PC-3 (cell line): ENCODE data around the gene ACTL7B. TPM values are rescaled to one million over a fixed set of nuclear protein-coding genes. Genes with fewer than 3 reads are reported as not detected.

ENCODE experiments used
- ATAC-seq: fragments of 200-7000 bp; cut with Tn5 transposase; 2 replicates; pipeline ENCODE4 v1.9.1; 2020; ENCODE audit warnings: mild to moderate bottlenecking, moderate library complexity
- BruUV-seq: library from RNA; stranded (reverse); fragments of 400-500 nt; replicated peaks from 2 replicates; lab custom pipeline; 2021; lab: Mats Ljungman, UMichigan
- CTCF ChIA-PET: fragments of 300-600 bp; sonication (Branson Sonifier 250); formaldehyde crosslinking; loops from one replicate; lab custom pipeline; 2022; ENCODE audit warnings: antibody characterized with exemption; lab: Charles Lee
- POLR2A ChIA-PET: fragments of 300-600 bp; sonication (Branson Sonifier 250); formaldehyde crosslinking; loops from one replicate; lab custom pipeline; 2022; ENCODE audit warnings: antibody characterized with exemption; ENCODE audit not compliant: unreplicated experiment; lab: Charles Lee
- DNase-seq: peaks from one replicate; pipeline ENCODE4 v3.0.0-alpha.2; 2015
- H2AFZ ChIP-seq: fragments of 300-600 bp; sonication (generic); 2 replicates; pipeline ENCODE4 v1.6.0; 2016; ENCODE audit warnings: antibody characterized with exemption, low read length
- H3F3A ChIP-seq: fragments of 300-600 bp; sonication (generic); one replicate; pipeline ENCODE4 v1.6.0; 2017; ENCODE audit warnings: antibody characterized with exemption, low read length, control low read depth, mild to moderate bottlenecking; ENCODE audit not compliant: unreplicated experiment
- H3K27ac ChIP-seq: fragments of 300-600 bp; sonication (generic); 2 replicates; pipeline ENCODE4 v1.5.1; 2016; ENCODE audit warnings: mild to moderate bottlenecking, low read length
- H3K27me3 ChIP-seq: fragments of 300-600 bp; sonication (generic); 2 replicates; pipeline ENCODE4 v1.6.1; 2016; ENCODE audit warnings: low read length, mixed read lengths
- H3K36me3 ChIP-seq: fragments of 300-600 bp; sonication (generic); 2 replicates; pipeline ENCODE4 v1.6.1; 2016; ENCODE audit warnings: low read depth, mixed run types, low read length, mixed read lengths
- H3K4me1 ChIP-seq: fragments of 300-600 bp; sonication (generic); 2 replicates; pipeline ENCODE4 v1.5.1; 2016; ENCODE audit warnings: low read length; ENCODE audit not compliant: insufficient read depth
- H3K4me2 ChIP-seq: fragments of 300-600 bp; sonication (generic); 2 replicates; pipeline ENCODE4 v1.6.0; 2016; ENCODE audit warnings: low read length
- H3K4me3 ChIP-seq: fragments of 300-600 bp; sonication (generic); 2 replicates; pipeline ENCODE4 v1.5.1; 2016; ENCODE audit warnings: mild to moderate bottlenecking, low read length, mixed read lengths
- H3K79me2 ChIP-seq: fragments of 300-600 bp; sonication (generic); 2 replicates; pipeline ENCODE4 v1.6.1; 2017; ENCODE audit warnings: low read length, mixed read lengths
- H3K9ac ChIP-seq: fragments of 300-600 bp; sonication (generic); 2 replicates; pipeline ENCODE4 v1.6.0; 2016; ENCODE audit warnings: mild to moderate bottlenecking, low read length
- H3K9me2 ChIP-seq: fragments of 300-600 bp; sonication (generic); replicated peaks from 2 replicates; pipeline ENCODE4 v1.6.1; 2016; ENCODE audit warnings: mixed run types, low read length, mixed read lengths
- H3K9me3 ChIP-seq: fragments of 300-600 bp; sonication (generic); 2 replicates; pipeline ENCODE4 v1.6.1; 2016; ENCODE audit warnings: low read length, mixed read lengths
- H4K20me1 ChIP-seq: fragments of 300-600 bp; sonication (generic); 2 replicates; pipeline ENCODE4 v1.6.1; 2016; ENCODE audit warnings: low read length, mixed read lengths
- EZH2 ChIP-seq: fragments of 300-600 bp; sonication (generic); IDR thresholded peaks from one replicate; pipeline ENCODE4 v1.6.1; 2017; ENCODE audit warnings: antibody characterized with exemption, mild to moderate bottlenecking, low read length; ENCODE audit not compliant: unreplicated experiment
- EZH2phosphoT487 ChIP-seq: fragments of 300-600 bp; sonication (generic); IDR thresholded peaks from 2 replicates; pipeline ENCODE4 v1.6.1; 2018; ENCODE audit warnings: mild to moderate bottlenecking, antibody characterized with exemption, low read length, borderline replicate concordance
- intact Hi-C: fragments of 100-400 bp; cut with micrococcal nuclease; formaldehyde crosslinking; loops from 2 replicates; pipeline ENCODE4 v1.9.0; 2023
- total RNA-seq: library from RNA; depleted of rRNA; stranded (reverse); fragments of >200 nt; gene quantifications from 2 replicates; pipeline ENCODE4 v1.2.3, GENCODE V29; 2014
- TF ChIP-seq, protein P1 (sequence below): fragments of 300-600 bp; sonication (generic); conservative IDR thresholded peaks from 2 replicates; pipeline ENCODE4 v1.5.1; 2017; ENCODE audit warnings: antibody characterized with exemption, low read depth, mild to moderate bottlenecking, low read length

Gene ACTL7B
- total RNA-seq, 1 experiment from 2014 or later, result not detected

GRCh38 chr9:108813951-108814601, 41.7 kb downstream of the ACTL7B start:
- H2AFZ ChIP-seq, result no peak overlapping the region
- peak; percentile 91 for ATAC-seq
- no peaks in the 10 kb centered on the region for H3K9me3 ChIP-seq
- H3K79me2 ChIP-seq, result no peaks in the 10 kb centered on the region
- no peaks in the 10 kb centered on the region for H4K20me1 ChIP-seq
- ChIA-PET POLR2A (interaction anchor here (0.6 kb wide), 1 partner anchor 427 kb away, joined by 3 read pairs; no protein-coding TSS in a partner anchor), CTCF (interaction anchor here (1.3 to 1.5 kb wide), 2 partner anchors 37 to 397 kb away, joined by 3 to 7 read pairs; no protein-coding TSS in a partner anchor)
- BruUV-seq, result no TSS peak
- H3K4me1 ChIP-seq, result peaks cover 20% of the 10 kb centered on the region
- intact Hi-C loops, result loop anchor here (1.0 to 5.0 kb wide), 4 partner anchors 37 to 1392 kb away; no protein-coding TSS in a partner anchor
- H3K27me3 ChIP-seq, result no peaks in the 10 kb centered on the region
- H3K9ac ChIP-seq, result no peak overlapping the region
- no peaks in the 10 kb centered on the region for H3K9me2 ChIP-seq
- H3K4me3 ChIP-seq, result no peak overlapping the region
- H3F3A ChIP-seq, result no peaks in the 10 kb centered on the region
- H3K4me2 ChIP-seq, result peak overlapping the region; percentile 11; the same call in 1 of the 2 replicates
- DNase-seq, result peak; percentile 82
- H3K36me3 ChIP-seq, result no peaks in the 10 kb centered on the region
- no peak overlapping the region for H3K27ac ChIP-seq
- TF ChIP-seq, protein P1, sequence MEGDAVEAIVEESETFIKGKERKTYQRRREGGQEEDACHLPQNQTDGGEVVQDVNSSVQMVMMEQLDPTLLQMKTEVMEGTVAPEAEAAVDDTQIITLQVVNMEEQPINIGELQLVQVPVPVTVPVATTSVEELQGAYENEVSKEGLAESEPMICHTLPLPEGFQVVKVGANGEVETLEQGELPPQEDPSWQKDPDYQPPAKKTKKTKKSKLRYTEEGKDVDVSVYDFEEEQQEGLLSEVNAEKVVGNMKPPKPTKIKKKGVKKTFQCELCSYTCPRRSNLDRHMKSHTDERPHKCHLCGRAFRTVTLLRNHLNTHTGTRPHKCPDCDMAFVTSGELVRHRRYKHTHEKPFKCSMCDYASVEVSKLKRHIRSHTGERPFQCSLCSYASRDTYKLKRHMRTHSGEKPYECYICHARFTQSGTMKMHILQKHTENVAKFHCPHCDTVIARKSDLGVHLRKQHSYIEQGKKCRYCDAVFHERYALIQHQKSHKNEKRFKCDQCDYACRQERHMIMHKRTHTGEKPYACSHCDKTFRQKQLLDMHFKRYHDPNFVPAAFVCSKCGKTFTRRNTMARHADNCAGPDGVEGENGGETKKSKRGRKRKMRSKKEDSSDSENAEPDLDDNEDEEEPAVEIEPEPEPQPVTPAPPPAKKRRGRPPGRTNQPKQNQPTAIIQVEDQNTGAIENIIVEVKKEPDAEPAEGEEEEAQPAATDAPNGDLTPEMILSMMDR, result peak; percentile 82
- TF ChIP-seq EZH2phosphoT487, result no peak

DNA sequence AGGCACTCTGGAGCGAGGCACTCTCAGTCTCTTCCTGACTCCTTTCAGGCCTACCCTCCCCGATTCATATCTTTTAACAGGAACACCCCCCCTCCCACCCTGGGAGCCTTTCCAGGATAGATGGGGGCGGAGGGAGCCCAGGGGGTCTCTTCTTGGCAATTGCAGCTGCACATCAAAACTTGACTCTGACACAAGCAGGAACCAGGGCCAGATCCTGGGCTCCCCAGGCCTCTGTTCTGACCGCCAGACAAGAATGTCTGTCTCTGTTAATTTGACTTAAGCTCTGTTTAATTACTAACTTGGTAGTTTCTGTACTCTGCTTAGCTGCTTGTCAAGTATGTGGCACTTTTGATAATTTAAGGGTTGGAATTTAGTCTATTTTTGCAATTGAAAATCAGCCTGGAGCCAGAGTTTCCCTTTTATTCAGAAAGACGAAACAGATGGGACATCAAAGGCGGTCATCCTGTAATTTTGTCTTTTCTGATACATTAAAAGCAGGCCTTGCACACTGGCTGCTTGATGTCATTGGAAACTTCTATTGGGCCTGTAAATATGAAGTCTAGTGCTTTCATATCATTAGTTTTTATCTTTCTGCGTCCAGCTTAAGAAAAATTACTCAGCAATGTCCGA, 43.3 kb downstream of the ACTL7B start:
- Histone ChIP-seq H3K9ac (no peak overlapping the region), H3K27me3 (no peaks in the 10 kb centered on the region), H3K36me3 (no peaks in the 10 kb centered on the region), H3K4me2 (no peak overlapping the region), H3K4me3 (no peak overlapping the region), H3K4me1 (peaks cover 20% of the 10 kb centered on the region), H3K9me2 (no peaks in the 10 kb centered on the region), H4K20me1 (no peaks in the 10 kb centered on the region), H2AFZ (no peak overlapping the region), H3F3A (no peaks in the 10 kb centered on the region), H3K79me2 (no peaks in the 10 kb centered on the region), H3K9me3 (no peaks in the 10 kb centered on the region), H3K27ac (no peak overlapping the region)
- ATAC-seq, result no peak
- TF ChIP-seq EZH2 (no peak), EZH2phosphoT487 (no peak)
- TF ChIP-seq, protein P1, result no peak
- BruUV-seq, result no TSS peak
- intact Hi-C loops, result loop anchor here (5.0 kb wide), 2 partner anchors 245 to 1330 kb away; no protein-coding TSS in a partner anchor
- POLR2A ChIA-PET, result no interaction called here
- no peak for DNase-seq
- CTCF ChIA-PET, result no interaction called here

- TF ChIP-seq EZH2phosphoT487 (no peak), EZH2 (no peak)
- TF ChIP-seq, protein P1, result no peak
- no peaks in the 10 kb centered on the region for H3K79me2 ChIP-seq
- CTCF ChIA-PET, result no interaction called here
- POLR2A ChIA-PET, result no interaction called here
- no peaks in the 10 kb centered on the region for H3K9me3 ChIP-seq
- intact Hi-C loops, result loop anchor here (5.0 kb wide), 2 partner anchors 245 to 1330 kb away; no protein-coding TSS in a partner anchor
- no peak overlapping the region for H3K9ac ChIP-seq
- no peak overlapping the region for H3K4me3 ChIP-seq
- H2AFZ ChIP-seq, result no peak overlapping the region
- H3K36me3 ChIP-seq, result no peaks in the 10 kb centered on the region
- H4K20me1 ChIP-seq, result no peaks in the 10 kb centered on the region
- H3K27ac ChIP-seq, result no peak overlapping the region
- no peaks in the 10 kb centered on the region for H3K27me3 ChIP-seq
- no peaks in the 10 kb centered on the region for H3F3A ChIP-seq
- no peak for DNase-seq
- no peaks in the 10 kb centered on the region for H3K9me2 ChIP-seq
- no peak overlapping the region for H3K4me2 ChIP-seq
- no TSS peak for BruUV-seq
- H3K4me1 ChIP-seq, result peaks cover 20% of the 10 kb centered on the region
- no peak for ATAC-seq
These were observed 43.8 kb downstream of the ACTL7B start for GRCh38 chr9:108811944-108812343.
